HG03432 (cell line): Measurements from ENCODE around the gene PDYN.

Source experiments
- ATAC-seq: cut with Tn5 transposase; IDR thresholded peaks from one replicate; pipeline ENCODE4 v1.9.1; 2021; ENCODE audit warnings: mild to moderate bottlenecking, moderate library complexity; ENCODE audit not compliant: unreplicated experiment

Gene PDYN

DNA sequence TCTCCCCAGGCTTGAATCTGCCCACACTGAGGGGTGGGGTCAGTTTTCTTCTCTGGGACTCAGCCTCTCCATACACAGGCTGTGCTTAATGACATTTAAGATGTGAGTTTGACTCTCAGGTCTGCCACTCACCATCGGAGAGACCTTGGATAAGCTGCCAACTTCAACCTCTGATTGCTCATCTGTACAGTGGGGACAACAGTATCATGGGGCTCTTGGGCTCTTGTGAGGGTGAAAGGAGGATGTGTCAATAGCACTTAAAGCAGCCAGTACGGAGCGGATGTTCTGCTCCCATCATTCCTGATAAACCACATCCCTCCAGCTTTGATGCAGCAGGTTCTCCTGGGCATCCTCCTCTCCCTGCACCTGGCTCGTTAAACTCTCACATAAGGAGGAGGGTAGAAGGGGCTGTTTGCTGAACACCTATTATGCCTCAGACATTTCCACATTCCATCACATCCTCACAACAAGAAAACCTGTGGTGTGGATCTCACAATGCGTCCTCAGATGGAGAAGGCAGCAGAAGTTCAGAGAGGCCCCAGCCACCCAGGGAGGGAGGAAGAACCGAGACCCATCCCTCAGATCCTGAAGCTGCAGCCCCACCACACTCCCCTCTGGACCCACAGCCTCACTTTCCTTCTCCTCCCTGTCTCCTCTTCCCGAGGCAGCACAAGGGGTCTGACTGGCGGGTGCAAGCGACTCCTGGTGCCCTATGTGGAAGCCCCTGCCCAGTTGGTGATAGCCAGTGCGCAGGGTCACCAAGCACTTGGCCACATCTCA lies 1.9 kb upstream of the PDYN start:
- no peak for ATAC-seq

DNA sequence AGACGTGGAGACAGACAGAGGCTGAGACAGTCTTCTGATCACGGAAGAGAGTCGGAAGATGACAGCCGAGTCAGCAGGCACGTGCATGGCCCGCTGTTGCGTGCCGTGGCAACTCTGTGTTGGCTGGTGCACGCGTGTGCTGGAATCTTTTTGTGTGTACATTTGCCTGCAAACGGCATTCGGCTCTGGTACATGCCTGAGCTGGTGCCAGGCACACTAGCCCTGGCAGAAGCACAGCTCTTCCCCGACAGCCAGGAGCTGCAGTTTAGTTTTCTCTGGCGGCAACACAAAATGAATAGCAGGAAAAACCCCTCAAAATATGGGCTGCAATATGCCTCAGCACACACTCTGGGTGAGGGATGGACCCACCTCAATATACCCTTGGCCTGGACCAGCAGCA lies 769 bp upstream of the PDYN start:
- no peak for ATAC-seq

DNA sequence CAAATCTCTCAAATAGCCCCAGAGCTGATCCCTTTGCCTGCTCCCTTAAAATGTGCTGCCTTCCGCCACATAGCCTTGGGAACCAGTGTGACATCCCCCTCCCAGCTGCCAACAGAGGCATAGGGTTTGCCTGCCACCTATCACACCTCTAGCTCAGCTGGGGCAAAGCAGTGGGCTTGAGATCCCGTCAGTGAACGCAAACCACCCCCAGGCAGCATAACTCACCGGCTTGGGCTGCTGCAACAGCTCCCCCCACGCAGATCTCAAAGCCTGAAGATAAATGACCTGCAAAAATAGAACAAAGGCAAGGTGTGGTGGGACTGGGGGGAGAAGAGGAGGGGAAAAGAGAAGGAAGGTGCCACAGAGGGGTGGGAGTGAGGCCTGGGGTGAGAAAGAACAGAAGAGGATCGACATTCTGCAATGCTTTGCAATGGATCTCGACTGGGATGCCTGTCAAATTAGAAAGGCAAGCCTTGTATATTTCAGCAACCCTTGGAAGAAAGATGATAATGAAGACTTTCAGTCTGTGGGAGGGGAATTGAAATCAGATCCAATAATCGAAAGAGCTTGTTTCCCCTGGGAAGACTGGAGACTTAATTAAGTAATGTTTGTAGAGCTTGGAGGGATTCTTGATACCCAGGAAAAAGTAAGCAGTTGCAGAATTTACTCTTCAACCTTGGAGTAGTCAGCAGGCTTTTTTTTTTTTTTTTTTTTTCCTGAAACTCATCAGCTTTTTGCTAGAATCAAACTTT lies 1.3 kb downstream of the PDYN start:
- no peak for ATAC-seq

DNA sequence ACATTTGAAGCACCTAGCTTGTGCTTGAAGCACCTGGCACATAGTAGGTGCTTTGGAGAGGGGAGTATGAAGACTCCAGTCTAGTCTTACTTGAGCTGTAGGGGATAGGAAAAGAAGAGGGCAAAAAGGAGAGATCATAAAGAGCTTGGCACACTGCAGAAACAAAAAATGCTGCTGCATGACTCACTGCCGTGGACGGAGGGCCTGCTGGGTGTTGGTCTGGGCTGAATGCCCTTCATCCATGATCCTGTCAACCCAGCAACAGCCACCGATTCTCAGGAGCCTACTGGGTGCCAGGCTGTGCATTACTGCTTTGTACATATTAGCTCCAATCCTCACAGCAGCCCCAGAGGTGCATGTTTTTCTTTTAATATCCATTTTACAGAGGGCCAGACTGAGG lies 6.0 kb downstream of the PDYN start:
- no peak for ATAC-seq

DNA sequence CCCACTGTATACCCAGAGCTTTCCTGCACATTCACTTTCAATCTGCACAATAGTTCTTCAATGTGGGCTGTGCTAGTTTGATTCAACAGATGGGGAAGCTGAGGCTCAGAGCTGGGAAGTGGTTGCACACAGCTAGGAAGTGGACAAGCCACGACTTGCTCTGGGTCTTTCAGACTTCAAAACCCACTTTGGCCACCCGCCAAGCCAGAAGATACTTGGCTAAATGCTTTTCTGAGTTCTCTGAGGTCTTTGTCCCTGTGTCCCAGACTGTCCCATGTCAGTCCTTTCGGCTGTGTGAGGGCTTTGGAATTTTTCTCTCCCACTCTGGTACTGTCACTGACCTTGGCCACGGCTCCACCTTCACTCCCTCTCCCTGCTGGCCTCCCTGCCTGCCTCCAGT lies 10.6 kb downstream of the PDYN start:
- ATAC-seq = no peak

DNA sequence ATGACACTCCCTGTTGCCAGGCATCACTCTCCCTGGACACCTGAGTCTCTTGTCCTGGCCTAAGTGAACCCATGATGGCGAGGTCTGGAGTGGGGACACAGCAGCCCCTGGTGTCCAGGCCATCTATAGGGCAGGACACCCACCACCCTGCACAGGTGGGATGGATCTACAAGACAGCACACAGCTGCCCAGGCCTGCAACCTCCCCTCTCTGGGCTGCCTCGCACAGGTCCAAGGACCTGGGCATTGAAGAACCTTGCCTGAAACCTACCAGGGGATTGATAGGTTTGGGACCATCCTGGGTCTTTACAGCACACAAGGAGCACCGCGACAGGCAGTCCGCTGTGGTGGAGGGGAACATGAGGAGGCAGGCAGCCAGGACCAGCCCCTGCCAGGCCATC lies 11.2 kb downstream of the PDYN start:
- ATAC-seq = no peak

DNA sequence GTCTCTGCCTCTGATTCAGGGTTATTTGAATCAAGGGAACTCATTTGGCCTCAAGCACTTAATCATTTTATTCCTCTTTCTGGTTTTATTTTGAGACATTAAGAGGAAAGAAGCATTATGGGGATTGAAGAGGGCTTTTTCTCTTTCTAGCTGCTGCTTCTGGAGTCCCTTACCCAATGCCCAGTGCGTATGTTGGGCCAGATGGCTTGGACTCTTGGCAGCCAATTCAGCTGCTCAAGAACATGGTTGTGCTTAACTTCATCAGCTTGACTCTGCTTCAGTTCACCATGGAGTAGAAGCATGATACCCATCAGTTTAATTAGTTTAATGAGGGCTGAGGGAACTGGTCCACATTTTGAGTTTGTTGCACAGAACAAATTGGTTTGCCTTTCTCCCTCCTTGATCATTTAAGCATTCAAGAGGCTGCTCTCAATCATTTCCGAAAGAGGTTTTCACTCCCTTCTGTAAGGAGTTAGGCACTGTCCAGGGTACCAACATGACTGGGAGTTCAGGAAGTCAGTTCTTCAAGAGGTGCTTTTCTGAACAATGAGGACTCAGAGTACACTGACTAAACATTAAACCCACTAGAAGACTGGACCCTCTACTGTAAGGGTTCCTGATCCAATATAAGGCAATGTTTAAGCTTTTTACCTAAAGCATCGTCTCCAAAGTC lies 14.6 kb downstream of the PDYN start:
- ATAC-seq = no peak

DNA sequence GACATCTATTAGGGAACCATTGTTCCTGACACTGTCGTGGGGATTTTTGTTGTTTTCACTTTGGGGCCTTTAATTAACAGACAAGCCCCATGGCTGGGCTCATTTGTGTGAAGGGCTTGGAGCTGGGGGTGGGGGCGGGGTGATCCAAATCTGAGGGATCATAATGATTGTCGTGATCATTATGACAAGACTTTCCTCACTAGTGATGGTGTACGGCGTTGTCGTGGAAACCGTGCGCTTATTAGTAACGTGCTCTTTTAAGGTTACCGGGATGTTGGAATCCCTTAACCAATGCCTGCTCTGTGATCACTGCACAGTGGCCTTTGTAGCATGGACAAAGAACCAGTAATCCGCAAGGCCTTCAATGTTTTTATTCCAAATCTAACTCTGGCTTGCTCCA lies 18.6 kb downstream of the PDYN start:
- no peak for ATAC-seq

DNA sequence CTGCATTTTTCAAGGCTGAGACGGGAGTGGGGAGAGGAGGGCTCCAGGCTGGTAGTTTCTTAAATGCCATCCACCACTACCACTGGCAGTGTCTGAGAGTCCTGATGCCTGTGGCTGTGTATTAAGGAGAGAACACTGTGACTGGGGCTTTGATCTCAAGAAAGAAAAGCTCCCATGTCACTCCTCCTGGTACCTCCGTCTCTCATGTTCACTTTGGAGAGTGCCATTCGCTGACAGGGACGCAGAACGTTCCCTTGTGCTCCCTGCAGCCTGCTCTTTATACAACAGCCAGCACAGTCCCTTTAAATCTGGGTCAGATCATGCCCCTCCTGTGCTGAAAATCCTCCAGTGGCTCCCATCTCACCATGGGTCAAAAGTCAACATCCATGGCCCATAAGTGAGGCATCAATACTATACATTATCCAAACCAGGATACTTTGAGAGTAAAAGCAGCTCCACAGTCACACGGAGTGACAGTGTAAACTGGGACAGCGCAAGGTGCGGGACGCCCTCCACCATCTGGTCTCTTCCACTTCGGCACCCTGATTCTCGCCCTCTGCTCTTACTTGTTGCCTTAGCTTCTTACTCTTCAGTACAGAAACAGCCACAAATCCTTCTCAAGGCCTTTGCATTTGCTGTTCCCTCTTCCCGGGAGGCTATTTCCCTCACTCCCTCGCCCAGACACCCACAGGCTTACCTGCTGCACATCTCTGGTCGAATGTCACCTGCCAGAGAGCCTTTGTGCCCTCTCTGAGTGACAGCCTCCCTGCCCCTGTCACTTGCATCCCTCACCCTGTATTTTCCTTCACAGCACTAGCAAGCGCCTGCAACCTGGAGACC lies 20.0 kb downstream of the PDYN start:
- no peak for ATAC-seq

DNA sequence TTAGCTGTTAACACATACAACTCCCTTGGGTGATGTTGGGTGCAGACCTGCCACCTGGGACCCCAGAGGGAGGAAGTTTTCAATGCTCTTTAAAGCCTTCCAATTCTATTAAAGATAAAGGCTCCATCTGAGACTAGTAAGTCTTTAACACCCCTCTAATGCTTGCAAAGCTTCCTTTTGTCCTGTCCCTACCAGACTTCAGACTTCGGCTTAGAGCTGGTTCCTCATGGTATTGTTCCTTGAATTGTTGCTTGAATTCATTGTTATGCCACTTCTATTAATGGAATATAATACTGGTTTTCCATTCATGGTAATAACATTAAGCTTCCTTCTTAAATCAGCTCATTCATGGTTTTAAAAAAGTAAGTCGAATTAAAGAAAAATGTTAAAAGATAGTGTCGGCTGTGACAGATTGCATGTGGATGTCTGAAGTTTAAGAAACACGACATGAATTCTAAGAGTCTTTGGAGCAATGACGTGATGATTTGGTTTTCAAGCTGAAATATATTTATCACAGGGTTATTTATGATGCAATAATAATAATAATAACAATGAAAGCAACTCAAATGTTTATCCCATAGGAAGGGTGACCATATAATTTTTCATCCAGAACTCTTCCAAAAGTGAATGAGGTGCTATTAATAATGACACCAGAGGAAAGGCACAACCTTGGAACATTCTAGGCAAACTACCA lies 21.8 kb downstream of the PDYN start:
- no peak for ATAC-seq

DNA sequence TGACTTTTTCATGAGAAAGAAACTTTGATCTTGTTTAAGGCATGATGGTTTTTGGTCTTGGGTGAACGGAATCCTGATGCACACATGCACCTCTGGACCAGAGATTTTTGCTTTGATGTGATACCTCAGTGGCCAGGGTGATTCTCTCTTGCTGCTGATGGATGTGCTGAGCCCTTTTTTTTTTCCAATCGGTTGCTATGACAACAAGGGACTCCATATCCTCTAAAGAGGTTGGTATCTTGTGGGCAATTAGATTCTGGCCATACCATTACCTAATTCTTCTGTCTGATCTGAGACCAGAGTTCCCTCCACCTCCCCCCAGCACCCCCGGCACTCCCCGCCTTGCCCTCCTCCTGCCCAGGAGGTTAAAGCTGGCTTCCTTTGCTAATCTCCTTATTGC lies 24.9 kb downstream of the PDYN start:
- no peak for ATAC-seq

DNA sequence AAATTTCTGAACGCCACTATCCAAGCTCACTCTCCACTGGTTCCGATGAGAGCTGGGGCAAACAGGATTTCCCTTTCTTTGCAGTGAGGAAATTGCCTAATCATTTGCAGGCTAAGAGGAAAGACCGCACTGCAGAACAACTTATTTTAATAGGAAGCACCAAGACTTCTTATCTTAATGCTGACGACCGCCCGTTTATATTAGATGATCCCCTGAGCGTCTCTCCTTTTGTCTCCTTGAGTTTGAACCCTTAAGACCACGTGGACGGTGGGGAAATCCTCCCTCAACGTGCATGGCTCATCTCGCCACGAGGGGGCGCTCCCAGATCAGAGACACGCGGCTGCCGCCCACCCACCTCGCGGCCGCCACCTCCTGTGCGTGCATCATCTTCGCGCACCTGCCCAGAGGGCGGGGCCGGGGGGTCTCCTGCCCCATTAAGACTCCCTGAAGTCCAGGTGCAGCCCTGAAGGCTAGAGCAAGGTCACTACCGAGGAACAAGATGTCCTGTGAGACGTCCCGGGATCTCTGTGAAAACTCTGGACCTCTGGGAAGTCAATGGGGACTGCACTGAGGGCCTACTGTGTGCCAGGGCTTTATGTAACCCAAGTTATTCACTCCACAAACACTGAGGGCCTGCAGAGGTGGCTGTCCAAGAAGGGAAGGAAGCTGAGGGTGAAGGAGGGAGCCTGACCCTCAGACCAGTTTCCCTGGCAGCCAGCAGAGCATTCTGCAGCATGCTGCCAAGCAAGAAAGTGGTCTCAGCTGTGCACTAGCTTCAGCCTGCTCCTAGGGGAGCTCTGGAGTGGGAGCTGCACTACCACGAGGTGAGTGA lies 28.1 kb downstream of the PDYN start:
- ATAC-seq = peak; percentile 58

DNA sequence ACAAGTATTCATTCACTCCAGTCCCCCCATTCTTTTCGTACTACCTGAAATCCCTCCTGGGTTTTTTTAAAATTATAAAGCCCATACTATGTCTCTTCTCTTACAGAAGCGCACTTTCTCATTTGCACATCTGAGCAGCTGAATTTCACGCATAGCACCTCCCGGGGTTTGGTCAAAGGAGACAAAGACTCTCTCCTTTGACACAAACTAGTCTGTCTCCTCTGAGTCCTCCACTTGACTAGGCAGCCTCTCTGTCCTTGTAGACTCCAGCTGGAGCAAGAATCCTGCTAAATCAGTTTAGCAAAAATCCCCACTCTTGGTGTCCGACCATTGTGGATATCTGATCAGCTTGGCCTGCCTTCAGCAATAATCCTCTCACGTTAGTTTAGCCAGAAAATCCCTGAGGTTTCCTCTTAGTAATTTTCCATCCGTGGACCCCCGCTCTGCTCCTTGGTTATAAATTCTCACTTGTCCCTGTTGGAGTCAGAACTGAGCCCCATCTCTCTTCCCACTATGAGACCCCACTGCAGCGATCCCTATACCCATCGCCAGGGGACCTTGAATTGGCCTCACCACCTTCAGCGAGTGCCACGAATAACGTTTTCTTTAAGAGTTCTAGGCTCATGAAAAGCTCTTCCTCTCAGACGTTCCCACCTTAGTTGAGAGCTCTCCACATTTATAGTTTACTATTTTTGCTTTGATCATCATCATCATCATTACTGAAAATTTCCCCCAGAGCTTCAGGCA lies 29.0 kb downstream of the PDYN start:
- ATAC-seq = no peak

DNA sequence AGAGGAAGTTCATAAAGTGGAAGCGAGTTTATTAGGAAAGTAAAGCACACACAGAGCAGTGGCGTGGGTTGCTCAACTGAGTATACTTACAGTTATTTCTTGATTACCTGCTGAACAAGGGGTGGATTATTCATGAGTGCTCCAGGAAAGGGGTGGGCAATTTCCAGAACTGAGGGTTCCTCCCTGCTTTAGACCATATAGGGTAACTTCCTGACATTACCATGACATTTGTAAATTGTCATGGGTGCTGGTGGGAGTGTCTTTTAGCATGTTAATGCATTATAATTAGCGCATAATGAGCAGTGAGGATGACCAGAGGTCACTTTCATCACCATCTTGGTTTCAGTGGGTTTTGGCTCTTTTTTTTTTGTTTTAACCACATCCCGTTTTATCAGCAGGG lies 29.8 kb downstream of the PDYN start:
- ATAC-seq = no peak

DNA sequence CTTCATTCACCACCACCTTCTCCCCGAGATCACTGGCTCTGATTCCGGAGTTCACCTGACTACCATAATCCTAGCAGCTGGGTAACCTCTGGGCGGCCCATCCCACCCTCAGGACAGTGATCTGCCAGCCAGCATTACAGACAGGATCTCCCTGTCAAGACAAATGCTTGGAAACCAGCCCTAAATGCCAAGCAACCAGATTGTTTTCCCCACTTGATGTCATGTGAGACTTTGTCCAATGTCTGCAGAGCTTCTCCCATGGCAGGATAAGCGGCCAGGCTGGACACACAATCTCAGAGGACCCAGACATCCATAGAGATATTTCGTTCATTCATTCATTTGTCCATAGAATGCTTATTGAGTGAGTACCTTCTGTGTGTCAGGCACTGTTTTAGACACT lies 32.5 kb downstream of the PDYN start:
- ATAC-seq = no peak

DNA sequence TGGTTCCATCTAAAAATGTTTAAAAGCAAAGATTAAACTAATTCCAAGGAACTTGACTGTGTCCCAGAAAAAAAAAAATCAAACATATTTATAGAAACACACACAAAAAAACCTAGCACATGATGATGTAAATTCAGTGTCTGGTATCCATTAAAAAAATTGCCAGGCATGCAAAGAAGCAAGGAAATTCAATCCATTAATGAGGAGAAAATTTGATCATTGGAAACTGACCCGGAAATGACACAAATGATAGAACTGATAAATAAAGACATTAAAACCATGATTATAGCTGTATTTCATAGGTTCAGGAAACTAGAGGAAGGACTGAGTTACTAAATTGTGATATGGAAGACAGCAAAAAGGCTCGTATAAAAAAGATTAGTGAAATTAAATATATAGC lies 34.7 kb downstream of the PDYN start:
- ATAC-seq = no peak

DNA sequence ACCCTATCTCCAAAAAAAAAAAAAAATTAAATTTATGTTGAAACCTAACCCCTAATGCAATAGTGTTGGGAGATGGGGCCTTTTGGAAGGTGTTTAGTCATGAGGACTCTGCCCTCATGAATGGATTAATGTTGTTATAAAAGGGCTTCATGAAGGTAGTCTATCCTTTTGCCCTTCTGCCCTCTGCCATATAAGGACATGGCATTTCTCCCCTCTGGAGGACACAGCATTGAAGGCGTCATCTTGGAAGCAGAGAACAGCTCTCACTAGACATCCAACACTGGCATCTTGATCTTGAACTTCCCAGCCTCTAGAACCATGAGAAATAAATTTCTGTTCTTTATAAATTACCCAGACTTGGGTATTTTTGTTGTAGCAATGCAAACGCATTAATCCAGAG lies 35.4 kb downstream of the PDYN start:
- no peak for ATAC-seq

DNA sequence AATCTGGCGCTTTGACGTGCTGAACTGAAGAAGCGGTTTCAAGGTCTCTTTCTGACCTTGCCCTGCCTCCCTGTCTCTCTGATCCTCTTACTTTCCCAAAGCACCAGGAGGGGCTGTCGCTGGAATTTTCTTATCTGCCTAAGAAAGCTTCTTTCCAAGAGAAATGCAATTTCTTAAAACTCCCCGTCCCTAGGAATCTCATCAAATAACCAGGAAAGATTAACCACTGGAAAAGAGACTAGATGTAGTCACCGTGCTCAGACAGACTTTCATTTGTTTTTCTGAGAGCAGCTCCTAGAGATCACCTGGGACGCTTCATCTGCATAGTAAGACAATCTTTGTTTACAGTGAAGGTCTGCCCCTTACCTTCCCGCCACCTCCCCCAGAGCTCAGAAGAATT lies 38.6 kb downstream of the PDYN start:
- ATAC-seq = no peak

DNA sequence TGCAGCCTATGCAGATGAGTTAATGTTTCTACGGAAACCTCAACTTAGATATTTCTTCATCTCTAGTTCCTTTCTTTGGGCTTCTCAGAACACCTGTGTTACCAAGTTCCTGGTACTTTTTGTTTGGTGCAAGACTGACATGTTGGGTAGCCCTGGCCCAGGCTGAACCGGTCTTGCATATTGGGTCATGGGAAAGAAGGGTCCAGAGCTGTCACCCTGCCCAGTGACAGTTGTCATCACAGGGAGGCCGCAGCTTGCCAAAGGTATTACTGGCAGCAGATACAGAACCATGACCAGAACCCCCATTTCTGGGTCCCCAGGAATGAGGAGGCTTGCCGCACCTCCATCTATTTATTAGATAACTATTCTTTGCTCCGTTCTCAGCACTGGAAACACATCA lies 40.2 kb downstream of the PDYN start:
- ATAC-seq = no peak
